A673 (cell line): ENCODE measurements around the gene ABCA7.

Source experiments
- EZH2 ChIP-seq: fragments of 200-600 bp; sonication (generic); IDR thresholded peaks from 2 replicates; pipeline ENCODE4 v1.6.1; 2017; ENCODE audit warnings: borderline replicate concordance, low read depth, mild to moderate bottlenecking, mixed read lengths, antibody characterized with exemption, low read length; ENCODE audit not compliant: poor library complexity, severe bottlenecking
- TF ChIP-seq, protein P1 (sequence below): fragments of 300-800, 200-600 bp; sonication (generic); conservative IDR thresholded peaks from 2 replicates; pipeline ENCODE4 v1.5.1; 2017; ENCODE audit warnings: low read depth, mild to moderate bottlenecking, antibody characterized with exemption, low read length, moderate library complexity, mixed read lengths

GRCh38 chr19:1013218-1013617 lies 26.7 kb upstream of the ABCA7 start:
- TF ChIP-seq, protein P1, sequence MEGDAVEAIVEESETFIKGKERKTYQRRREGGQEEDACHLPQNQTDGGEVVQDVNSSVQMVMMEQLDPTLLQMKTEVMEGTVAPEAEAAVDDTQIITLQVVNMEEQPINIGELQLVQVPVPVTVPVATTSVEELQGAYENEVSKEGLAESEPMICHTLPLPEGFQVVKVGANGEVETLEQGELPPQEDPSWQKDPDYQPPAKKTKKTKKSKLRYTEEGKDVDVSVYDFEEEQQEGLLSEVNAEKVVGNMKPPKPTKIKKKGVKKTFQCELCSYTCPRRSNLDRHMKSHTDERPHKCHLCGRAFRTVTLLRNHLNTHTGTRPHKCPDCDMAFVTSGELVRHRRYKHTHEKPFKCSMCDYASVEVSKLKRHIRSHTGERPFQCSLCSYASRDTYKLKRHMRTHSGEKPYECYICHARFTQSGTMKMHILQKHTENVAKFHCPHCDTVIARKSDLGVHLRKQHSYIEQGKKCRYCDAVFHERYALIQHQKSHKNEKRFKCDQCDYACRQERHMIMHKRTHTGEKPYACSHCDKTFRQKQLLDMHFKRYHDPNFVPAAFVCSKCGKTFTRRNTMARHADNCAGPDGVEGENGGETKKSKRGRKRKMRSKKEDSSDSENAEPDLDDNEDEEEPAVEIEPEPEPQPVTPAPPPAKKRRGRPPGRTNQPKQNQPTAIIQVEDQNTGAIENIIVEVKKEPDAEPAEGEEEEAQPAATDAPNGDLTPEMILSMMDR = no peak
- TF ChIP-seq EZH2 = no peak
